Stimulated activated naive CD8-positive, alpha-beta T cell treated with anti-CD3 and anti-CD28 coated beads, Interleukin-15, Interleukin-2, amounts not matched to agents 100 ng/mL and 50 ng/mL, for 24 hours (primary cell): ENCODE results near the gene FNBP1.

Source experiments
- H3K27ac Mint-ChIP-seq: one replicate; pipeline ENCODE4 v1.8.0; 2021; ENCODE audit warnings: mild to moderate bottlenecking, mixed read lengths
- H3K27me3 Mint-ChIP-seq: one replicate; pipeline ENCODE4 v1.8.0; 2021; ENCODE audit warnings: mixed read lengths
- H3K36me3 Mint-ChIP-seq: one replicate; pipeline ENCODE4 v1.8.0; 2021; ENCODE audit warnings: low read depth, mixed read lengths
- H3K4me1 Mint-ChIP-seq: one replicate; pipeline ENCODE4 v1.8.0; 2021; ENCODE audit warnings: low read depth, mixed read lengths
- H3K4me3 Mint-ChIP-seq: one replicate; pipeline ENCODE4 v1.8.0; 2021; ENCODE audit warnings: mild to moderate bottlenecking, mixed read lengths
- H3K9me3 Mint-ChIP-seq: one replicate; pipeline ENCODE4 v1.8.0; 2021; ENCODE audit warnings: mixed read lengths

FNBP1 gene

DNA sequence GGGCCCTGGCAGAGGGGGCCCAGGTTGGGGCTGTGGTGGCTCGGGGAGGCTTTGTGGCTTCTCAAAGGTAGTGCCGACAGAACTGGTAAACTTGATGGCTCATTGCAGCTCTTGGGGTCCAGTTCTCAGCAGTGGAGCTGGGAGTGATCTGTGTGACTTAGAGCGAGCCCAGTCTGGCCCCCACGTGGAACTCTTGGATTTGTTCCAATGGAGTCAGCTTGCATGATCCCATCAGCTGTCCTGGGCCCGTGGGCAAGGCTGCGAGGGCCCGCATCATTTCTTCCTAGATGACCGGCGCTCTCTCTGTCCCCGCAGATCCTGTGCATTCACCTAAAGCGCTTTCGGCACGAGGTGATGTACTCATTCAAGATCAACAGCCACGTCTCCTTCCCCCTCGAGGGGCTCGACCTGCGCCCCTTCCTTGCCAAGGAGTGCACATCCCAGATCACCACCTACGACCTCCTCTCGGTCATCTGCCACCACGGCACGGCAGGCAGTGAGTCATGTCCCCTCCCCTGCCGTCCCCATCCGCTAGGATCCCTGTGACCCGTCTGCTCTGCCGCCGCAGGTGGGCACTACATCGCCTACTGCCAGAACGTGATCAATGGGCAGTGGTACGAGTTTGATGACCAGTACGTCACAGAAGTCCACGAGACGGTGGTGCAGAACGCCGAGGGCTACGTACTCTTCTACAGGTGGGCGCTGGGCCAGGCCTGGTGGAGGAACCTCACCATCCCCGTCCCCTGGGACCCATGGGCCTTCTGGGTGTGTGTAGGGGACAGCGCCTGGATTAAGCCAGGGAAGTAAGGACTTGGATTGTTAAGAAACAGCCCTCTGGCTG lies 168.5 kb downstream of the FNBP1 start:
- Mint-ChIP-seq H3K4me3 (no peak overlapping the region), H3K27ac (no peak overlapping the region), H3K36me3 (peaks cover 30% of the 10 kb centered on the region), H3K27me3 (no peaks in the 10 kb centered on the region), H3K9me3 (no peaks in the 10 kb centered on the region), H3K4me1 (peaks cover 26% of the 10 kb centered on the region)

DNA sequence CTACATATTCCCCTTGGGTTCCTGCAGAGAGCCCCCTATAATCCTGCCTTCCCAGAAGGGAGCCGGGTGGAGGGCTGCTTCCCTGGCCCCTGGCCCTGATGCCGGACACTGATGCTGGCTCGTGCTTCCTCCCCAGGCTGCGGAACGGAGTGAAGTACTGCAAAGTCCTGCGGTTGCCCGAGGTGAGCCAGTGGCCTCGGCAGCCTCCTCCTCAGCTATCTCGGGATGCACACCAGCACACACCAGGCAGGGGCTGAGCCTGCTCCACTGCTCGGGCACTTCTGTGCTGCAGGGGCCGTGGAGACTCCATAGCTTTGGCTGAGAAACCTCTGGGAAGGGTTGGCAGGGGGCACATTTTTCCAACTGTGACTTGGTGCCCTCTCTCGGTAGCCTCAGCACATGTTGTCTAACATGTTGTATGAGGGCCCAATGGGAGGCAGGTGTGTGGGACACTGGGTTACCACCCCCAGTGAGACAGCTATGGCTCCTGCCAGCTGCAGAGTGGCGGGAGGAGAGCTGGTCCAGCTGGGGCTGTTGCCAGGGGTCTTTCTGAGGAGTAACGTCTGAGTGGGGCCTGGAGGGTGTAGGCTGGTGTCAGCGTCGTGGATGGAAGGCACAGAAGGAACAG lies 169.3 kb downstream of the FNBP1 start:
- H3K27me3 Mint-ChIP-seq: no peaks in the 10 kb centered on the region

DNA sequence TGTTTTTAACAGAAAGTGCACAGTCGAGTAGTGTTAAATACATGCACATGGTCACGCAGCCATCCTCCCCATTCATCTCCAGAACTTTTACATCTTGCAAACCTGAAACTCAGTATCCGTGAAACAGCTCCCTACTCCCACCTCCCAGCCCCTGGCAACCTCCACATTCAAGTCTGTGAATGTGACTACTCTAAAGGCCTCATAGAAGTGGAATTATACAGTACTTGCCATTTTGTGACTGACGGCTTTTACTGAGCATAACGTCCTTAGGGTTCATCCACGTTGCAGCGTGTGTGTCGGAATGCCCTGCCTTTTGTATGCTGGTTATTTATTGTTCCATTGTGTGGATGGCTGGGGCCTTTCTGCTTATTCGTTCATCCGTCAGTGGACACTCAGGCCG lies 171.9 kb downstream of the FNBP1 start:
- Mint-ChIP-seq H3K4me3 (no peak overlapping the region), H3K9me3 (no peaks in the 10 kb centered on the region), H3K27me3 (no peaks in the 10 kb centered on the region), H3K27ac (peak overlapping the region; percentile 74), H3K4me1 (peaks cover 51% of the 10 kb centered on the region), H3K36me3 (peaks cover 31% of the 10 kb centered on the region)

More for the DNA sequence above, 169.3 kb downstream of the FNBP1 start:
- H3K4me3 Mint-ChIP-seq: no peak overlapping the region
- H3K27ac Mint-ChIP-seq: peak overlapping the region; percentile 23
- H3K36me3 Mint-ChIP-seq: peaks cover 30% of the 10 kb centered on the region
- peaks cover 34% of the 10 kb centered on the region for H3K4me1 Mint-ChIP-seq
- no peaks in the 10 kb centered on the region for H3K9me3 Mint-ChIP-seq

DNA sequence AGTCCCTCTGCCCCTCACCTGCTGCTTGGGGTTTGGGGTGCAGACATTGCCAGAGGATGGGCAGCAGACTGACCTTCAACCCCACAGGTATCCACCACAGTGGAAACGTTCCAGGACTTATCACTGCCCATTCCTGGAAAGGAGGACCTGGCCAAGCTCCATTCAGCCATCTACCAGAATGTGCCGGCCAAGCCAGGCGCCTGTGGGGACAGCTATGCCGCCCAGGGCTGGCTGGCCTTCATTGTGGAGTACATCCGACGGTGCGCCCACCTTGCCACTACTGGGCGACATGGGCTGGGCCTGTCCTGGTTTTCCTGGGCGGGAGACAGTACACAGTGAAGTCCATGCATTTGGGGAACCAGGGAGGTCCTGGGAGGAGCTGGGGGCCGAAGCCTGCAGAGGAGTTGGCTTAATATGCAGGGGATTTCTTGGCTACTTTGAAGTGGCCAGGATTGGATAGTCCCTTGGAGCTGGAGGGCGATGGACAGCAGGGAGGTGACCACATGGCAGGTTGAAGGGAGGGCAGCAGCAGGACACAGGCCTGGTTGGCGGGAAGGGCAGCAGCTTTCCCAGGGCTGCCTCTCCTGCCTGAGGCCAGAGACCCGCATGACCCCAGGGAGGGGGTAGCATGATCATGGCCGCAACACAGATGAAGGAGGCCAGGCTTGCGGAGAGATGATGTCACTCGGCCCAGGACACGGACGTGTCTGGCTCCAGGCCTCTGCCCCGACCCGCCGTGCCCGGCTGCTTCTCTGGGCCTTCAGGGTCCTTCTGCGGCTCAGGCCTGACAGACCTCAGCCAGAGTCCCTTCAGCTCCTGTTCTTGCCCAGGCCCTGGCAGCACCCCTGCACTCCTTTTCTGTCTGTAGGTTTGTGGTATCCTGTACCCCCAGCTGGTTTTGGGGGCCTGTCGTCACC lies 173.1 kb downstream of the FNBP1 start:
- H3K9me3 Mint-ChIP-seq: no peaks in the 10 kb centered on the region
- H3K27me3 Mint-ChIP-seq: no peaks in the 10 kb centered on the region
- H3K36me3 Mint-ChIP-seq: peaks cover 41% of the 10 kb centered on the region
- H3K27ac Mint-ChIP-seq: peak overlapping the region; percentile 89
- peaks cover 63% of the 10 kb centered on the region for H3K4me1 Mint-ChIP-seq
- peak overlapping the region; percentile 55 for H3K4me3 Mint-ChIP-seq

DNA sequence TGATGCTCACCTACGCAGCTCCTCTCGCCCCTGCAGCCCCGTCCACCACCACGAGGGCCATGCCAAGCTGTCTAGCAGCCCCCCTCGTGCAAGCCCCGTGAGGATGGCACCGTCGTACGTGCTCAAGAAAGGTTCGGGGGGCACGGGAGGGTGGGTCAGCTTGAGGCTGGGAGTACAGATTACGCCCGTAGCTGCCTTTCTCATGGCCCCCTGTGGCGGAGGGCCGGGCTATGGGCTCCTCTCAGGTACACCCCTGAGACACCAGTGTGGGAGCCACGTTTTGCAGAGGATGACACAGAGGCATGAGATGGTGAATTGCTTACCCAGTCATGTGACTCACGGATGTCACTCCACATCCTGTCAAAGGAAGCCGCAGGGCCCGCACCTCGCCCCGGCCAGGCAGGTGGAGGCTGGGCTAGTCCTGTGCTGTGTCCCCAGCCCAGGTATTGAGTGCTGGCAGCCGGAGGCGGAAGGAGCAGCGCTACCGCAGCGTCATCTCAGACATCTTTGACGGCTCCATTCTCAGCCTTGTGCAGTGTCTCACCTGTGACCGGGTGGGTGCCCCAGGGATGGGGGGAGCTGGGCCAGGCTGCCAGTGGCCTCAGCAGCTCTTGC lies 174.0 kb downstream of the FNBP1 start:
- H3K36me3 Mint-ChIP-seq: peaks cover 39% of the 10 kb centered on the region

DNA sequence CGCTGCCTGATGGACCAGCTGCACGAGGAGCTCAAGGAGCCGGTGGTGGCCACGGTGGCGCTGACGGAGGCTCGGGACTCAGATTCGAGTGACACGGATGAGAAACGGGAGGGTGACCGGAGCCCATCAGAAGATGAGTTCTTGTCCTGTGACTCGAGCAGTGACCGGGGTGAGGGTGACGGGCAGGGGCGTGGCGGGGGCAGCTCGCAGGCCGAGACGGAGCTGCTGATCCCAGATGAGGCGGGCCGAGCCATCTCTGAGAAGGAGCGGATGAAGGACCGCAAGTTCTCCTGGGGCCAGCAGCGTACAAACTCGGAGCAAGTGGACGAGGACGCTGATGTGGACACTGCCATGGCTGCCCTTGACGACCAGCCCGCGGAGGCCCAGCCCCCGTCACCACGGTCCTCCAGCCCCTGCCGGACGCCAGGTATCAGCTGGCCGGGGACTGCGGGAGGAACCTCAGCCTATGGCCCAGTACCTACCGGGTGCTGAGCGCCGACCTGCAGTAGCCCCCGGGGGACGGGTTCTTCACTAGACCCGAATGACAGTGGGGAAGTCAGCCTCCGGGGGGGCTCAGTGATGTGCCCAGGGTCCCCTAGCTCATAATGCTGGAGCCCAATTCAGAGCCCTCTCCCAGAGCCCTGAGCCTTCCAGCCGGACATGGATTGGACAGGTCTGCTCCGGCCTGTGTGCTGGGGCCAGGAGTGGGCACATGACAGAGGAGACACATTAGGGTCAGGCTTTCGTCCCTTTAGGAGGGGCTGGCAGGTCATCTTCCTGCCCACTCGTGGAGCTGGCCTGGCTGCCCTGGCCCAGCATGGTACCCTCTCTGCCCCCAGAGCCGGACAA lies 174.7 kb downstream of the FNBP1 start:
- H3K36me3 Mint-ChIP-seq: peaks cover 41% of the 10 kb centered on the region
- H3K4me1 Mint-ChIP-seq: peaks cover 76% of the 10 kb centered on the region
- peak overlapping the region; percentile 55 for H3K4me3 Mint-ChIP-seq
- H3K9me3 Mint-ChIP-seq: no peaks in the 10 kb centered on the region
- H3K27ac Mint-ChIP-seq: peak overlapping the region; percentile 96
- no peaks in the 10 kb centered on the region for H3K27me3 Mint-ChIP-seq

More for the DNA sequence above, 174.0 kb downstream of the FNBP1 start:
- Mint-ChIP-seq H3K4me1 (peaks cover 68% of the 10 kb centered on the region), H3K27ac (peak overlapping the region; percentile 89), H3K9me3 (no peaks in the 10 kb centered on the region), H3K27me3 (no peaks in the 10 kb centered on the region), H3K4me3 (peak overlapping the region; percentile 55)

DNA sequence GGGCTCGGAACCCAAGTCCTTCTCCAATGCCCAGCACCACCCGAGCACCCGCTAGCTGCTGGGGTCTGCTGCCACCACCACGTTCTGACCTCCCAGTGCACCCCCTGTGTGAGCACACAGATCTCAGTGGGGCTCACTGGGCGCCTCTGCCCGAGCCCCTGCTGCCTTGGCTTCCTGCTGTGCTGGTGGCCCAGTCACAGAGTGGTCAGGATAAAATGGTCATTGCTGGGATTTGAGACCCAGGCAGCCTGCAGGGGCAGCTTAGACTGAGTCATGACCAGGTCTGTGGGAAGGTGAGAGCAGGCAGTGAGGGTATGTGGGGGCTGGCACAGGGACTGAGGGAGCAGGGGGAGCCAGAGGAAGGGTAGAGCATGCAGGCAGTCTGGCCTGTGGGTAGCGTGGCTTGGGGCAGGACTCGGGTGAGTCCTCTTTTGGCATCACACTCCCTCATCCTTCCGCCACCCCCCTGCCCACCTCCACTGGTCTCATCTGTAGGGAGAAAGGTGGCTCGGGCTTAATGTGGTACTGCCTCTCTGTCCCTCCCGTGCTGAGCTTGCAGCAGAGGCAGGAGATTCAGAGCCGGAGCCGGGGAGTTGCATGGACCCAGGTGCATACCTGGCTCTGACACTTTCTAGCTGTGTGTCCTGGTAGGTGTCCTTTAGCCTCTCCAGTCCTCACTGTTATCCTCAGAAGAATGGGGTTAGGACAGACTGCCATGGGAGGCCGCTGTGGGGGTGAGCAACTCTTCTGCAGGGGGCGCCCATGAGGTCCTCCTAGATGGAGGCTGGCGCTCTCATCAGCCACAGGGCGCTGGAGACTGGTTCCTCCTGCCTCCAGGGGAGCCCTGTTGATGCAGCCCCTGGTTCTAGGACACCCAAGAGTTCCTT lies 175.6 kb downstream of the FNBP1 start:
- Mint-ChIP-seq H3K27ac (peak overlapping the region; percentile 96), H3K4me3 (no peak overlapping the region), H3K36me3 (peaks cover 43% of the 10 kb centered on the region), H3K4me1 (peaks cover 82% of the 10 kb centered on the region), H3K9me3 (no peaks in the 10 kb centered on the region), H3K27me3 (no peaks in the 10 kb centered on the region)

DNA sequence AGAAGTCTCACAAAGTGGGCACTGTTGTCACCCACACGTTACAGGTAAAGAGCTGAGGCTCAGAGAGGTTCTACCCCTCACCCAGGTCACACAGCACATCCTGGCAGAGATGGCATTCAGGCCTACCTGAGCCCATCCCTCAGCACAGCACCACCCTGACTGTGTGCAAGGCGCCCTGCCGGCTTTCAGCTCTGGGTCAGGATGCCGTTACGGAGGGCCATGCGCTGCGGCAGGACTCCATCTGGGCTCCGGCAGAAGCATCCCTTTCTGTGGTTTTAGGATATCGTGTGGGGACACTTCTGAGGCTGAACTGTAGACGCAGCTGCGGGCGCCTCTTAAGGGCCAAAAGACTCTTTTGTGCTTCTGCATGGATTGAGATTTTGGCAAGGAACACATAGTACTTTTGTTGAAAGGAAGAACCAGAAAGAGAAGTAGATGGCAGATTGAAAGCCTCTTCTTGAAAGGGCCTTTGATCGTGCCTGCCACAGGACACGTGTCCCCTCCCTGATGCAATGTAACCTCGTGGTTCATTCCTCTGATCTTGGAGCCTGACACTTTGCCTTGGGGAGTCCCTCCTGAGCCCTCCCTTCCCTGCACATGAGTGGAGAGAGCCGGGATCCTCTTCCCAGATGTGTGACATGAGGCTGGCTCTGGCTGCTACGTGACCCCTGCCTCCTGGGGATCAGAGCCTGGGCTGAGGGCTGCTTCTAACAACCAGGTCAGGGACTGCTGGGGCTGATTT lies 176.4 kb downstream of the FNBP1 start:
- no peaks in the 10 kb centered on the region for H3K27me3 Mint-ChIP-seq
- H3K27ac Mint-ChIP-seq: peak overlapping the region; percentile 96
- H3K36me3 Mint-ChIP-seq: peaks cover 49% of the 10 kb centered on the region
- H3K9me3 Mint-ChIP-seq: no peaks in the 10 kb centered on the region
- peak overlapping the region; percentile 40 for H3K4me3 Mint-ChIP-seq
- peaks cover 88% of the 10 kb centered on the region for H3K4me1 Mint-ChIP-seq

DNA sequence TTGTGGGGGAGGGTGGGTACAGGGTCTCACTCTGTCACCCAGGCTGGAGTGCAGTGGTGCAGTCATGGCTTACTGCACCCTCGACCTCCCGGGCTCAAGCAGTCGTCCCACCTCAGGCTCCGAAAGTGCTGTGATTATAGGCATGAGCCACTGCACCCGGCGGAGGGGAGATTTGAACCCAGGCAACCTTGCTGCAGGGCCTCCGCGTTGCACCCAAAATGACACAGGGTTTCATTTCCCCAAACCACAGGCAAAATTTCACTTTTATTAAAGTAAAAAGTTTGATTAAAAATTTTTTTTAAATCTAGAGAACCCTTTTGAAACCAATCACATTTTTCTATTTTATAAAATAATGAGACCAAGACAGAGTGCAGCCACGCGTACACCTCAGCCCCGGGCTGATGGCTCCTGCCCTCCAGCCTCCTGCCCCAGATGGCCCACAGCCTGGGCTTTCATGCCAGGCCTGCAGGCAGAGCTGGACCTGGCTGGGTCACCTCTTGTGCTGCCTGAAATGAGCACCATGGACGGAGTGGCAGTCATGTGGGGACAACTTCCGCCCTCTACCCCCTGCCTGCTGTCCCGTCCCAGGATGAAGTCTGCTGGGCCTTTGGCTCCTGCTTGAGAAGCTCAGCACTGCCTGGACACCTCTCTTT lies 177.2 kb downstream of the FNBP1 start:
- H3K36me3 Mint-ChIP-seq: peaks cover 50% of the 10 kb centered on the region
- peak overlapping the region; percentile 96 for H3K27ac Mint-ChIP-seq
- no peaks in the 10 kb centered on the region for H3K27me3 Mint-ChIP-seq
- peaks cover 92% of the 10 kb centered on the region for H3K4me1 Mint-ChIP-seq
- H3K4me3 Mint-ChIP-seq: peak overlapping the region; percentile 40
- no peaks in the 10 kb centered on the region for H3K9me3 Mint-ChIP-seq

DNA sequence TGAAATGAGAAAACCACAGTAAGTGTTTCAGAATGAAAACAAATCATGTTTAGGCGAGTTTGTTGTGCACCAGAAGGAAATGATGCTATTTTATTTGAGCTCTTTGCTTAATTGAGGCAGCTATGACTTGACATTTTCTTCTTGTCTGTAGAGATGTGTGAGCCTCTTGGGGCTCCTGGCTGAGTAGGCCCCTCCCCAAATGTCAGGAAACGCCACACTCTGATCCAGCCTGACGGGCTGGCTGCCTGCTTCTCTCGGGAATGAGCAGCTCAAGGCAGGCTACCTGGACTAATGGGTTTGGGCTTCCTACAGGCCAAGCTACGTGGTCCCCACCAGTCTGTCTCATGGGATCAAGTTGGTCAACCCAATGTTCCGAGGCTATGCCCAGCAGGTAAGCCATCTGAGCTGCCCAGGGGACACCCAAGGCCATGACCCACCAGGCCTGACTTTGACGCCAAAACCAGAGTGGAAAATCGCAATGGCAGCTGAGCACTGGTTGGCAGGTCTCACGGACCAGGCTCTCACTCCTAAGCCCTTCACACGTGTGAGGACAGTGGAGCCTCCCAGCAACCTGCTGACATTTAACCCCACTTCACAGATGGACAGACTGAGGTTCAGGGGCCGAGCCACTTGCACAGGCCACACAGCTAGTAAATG lies 177.9 kb downstream of the FNBP1 start:
- peaks cover 48% of the 10 kb centered on the region for H3K36me3 Mint-ChIP-seq
- H3K27ac Mint-ChIP-seq: peak overlapping the region; percentile 81
- H3K4me3 Mint-ChIP-seq: peak overlapping the region; percentile 26
- H3K4me1 Mint-ChIP-seq: peaks cover 90% of the 10 kb centered on the region
- H3K27me3 Mint-ChIP-seq: no peaks in the 10 kb centered on the region
- H3K9me3 Mint-ChIP-seq: no peaks in the 10 kb centered on the region

DNA sequence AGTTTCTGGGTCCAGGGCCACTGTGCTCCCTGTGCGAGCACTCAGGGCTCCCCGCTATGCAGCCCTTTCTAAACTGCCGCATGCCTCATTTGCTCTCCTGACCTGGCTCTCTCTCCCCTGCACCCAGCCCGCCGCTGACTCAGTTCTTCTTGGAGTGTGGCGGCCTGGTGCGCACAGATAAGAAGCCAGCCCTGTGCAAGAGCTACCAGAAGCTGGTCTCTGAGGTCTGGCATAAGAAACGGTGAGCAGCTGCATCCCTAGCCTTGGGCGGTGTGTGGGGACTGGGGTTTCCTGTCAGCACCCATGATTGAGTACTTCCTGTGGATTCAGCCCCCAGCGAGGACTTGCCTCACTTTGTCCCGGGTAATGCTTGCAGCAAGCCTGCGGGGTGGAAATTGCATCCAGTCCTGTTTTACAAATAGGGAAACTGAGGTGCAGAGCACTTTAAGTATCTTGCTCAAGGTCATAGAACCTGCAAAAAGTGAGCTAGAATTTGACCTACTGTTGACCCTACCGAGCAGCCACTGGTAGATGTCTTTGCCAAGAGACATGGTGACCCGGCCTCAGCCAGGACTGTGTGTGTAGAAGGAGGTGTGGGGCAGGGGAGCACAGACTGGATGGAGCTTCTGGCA lies 179.8 kb downstream of the FNBP1 start:
- no peaks in the 10 kb centered on the region for H3K9me3 Mint-ChIP-seq
- no peaks in the 10 kb centered on the region for H3K27me3 Mint-ChIP-seq
- peak overlapping the region; percentile 62 for H3K4me3 Mint-ChIP-seq
- H3K27ac Mint-ChIP-seq: peak overlapping the region; percentile 88
- peaks cover 55% of the 10 kb centered on the region for H3K36me3 Mint-ChIP-seq
- H3K4me1 Mint-ChIP-seq: peaks cover 84% of the 10 kb centered on the region
